NOMO-1 treated with DMSO at 0.1 percent for 48 hours (cell line): Measurements from ENCODE around the gene FIBCD1.

Source experiments
- DNase-seq: peaks from one replicate; lab custom pipeline; 2025; ENCODE audit not compliant: unreplicated experiment; lab: John Stamatoyannopoulos, UW

The FIBCD1 gene

GRCh38 chr9:130862747-130863146 is 76.3 kb downstream of the FIBCD1 start:
- DNase-seq: no peak

DNA sequence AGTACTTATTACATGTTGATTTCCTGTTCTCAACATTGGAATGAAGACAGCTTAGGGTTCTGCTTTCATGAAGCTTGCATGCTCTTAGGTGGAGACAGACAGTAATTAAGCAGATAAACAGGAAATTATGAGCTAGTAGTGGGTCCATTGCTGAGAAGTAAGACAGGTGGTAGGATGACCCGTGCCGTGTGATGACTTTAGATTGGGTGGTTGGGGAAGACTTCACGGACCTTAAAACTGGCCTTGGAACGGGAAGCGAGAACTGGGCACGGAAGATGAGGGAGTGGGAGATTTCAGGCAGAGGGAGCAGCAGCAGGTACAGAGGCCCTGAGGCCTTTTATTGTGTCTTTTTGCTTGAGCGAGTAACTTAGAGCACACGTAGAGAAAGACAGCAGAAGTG is 76.8 kb downstream of the FIBCD1 start:
- no peak for DNase-seq

GRCh38 chr9:130861372-130862180 is 77.5 kb downstream of the FIBCD1 start:
- no peak for DNase-seq

GRCh38 chr9:130860458-130861316 is 78.4 kb downstream of the FIBCD1 start:
- no peak for DNase-seq

GRCh38 chr9:130858739-130859705 is 80.0 kb downstream of the FIBCD1 start:
- no peak for DNase-seq

DNA sequence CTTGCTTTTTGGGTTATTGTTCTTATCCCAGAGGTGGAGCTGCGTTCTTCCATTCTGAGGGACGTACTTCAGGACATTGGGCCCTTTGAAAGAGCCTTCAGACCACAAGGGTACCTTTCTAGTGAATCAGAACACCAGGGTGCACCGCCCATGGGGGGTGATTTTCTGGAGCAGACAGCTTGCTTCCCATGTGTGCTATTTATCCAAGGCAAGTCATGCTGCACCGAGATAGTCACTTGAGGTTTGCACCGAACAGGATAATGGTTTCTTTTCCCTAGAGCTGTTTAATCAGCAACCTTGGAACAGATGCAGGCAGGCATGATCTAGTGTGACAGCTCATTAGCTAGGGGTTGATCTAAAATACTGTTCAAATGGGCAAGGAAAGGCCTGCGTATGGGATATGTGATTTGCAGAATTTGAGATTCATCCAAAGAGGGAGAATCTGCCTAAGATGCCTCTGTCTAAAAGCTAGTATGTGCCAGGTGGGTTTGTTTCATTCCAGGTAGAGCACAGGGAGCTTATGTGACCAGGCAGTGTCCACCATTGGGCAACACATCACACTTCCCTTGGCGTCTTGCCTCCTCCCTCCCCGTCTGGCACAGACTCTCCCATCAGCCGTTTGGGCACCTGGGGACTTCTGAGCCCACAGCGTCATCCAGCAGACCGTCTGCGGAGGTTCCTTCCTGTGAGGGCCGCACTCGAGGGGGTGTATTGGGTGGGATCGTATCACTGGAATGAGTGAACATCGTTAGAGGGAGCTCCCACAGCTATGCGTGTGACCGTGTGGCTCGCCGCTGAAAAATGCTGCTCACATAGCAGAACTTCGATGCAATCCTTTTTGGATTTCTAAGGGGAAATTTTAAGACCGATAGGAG is 80.9 kb downstream of the FIBCD1 start:
- no peak for DNase-seq

- no peak for DNase-seq
These were observed 82.6 kb downstream of the FIBCD1 start for GRCh38 chr9:130856474-130856873.

GRCh38 chr9:130854835-130855234 is 84.2 kb downstream of the FIBCD1 start:
- DNase-seq: no peak

- no peak for DNase-seq
These were observed 85.0 kb downstream of the FIBCD1 start for GRCh38 chr9:130854092-130854491.

DNA sequence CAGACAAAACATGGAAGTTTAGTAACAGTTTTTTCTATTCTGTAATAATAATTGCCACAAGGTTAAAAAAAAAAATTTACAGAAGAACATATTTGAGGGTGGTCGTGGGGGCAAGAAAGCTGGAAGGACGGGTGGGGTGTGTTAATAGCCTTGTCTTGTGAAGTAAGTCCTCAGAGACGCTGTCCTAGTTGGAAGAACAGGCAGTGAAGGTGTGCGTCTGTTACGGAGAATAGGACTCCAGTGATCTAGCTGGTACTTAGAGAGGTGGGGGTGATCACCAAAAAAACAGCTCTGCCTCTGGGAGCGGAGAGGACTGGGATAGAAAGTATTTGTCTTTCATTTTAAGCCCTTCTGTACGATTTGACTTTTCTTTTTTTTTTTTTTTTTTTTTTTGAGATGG is 86.2 kb downstream of the FIBCD1 start:
- DNase-seq: no peak
